ENCODE data around the gene KRT84. TPM values are rescaled to one million over a fixed set of nuclear protein-coding genes. Genes with fewer than 3 reads are reported as not detected.

Gene KRT84
- total RNA-seq, 1 experiment from 2014 or later: not detected

DNA sequence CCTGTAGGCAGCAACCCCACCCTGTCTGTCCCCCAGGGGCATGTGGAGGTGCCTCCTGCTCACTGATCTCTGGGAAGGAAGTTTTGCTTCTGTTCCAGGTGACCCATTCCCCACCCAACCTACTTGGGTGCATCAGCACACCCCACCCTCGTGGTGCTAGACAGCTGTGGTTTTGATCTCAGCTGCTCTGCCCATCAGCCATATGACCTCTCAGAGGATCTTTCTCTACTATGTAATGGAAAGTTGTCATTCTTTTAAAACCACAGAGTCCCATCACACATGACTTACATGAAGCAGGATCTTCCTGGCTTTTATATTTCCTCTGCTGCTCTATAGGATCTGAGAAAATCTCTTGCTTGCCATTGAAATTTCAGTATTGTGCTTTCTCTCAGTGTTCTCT is 34.2 kb upstream of the KRT84 start:
- no peaks in the 10 kb centered on the region for H3K9me3 ChIP-seq
- no peak for DNase-seq
- CTCF ChIA-PET: no interaction called here
- no TSS peak for BruUV-seq (replicated peaks)
- Mint-ChIP-seq H3K9me3 (ENCODE audit: unreplicated experiment) (no peaks in the 10 kb centered on the region), H3K36me3 (ENCODE audit: insufficient read depth, unreplicated experiment) (no peaks in the 10 kb centered on the region), H3K4me3 (ENCODE audit: unreplicated experiment) (no peak overlapping the region), H3K4me1 (ENCODE audit: low read depth, unreplicated experiment) (peaks cover 5% of the 10 kb centered on the region), H3K27ac (ENCODE audit: unreplicated experiment) (no peak overlapping the region), H3K27me3 (ENCODE audit: insufficient read depth, unreplicated experiment) (no peaks in the 10 kb centered on the region)
- peaks cover 2% of the 10 kb centered on the region; the same call in 1 of the 2 replicates for H3K4me1 ChIP-seq
- TF ChIP-seq CTCF (IDR thresholded peaks at IDR 0.05; ENCODE audit: insufficient read depth in 1 of 2, low read depth in 1 of 2, low read length in 1 of 2, severe bottlenecking in 1 of 2, unreplicated experiment in 1 of 2): no peak
- POLR2A ChIA-PET: no interaction called here
- H3K27me3 ChIP-seq (replicated peaks; ENCODE audit: control insufficient read depth, insufficient read depth, low read length): no peaks in the 10 kb centered on the region
- no peak overlapping the region for H3K4me3 ChIP-seq (ENCODE audit: low read depth, low read length)
- H3K36me3 ChIP-seq (ENCODE audit: control insufficient read depth, insufficient read depth, low read length): no peaks in the 10 kb centered on the region
- intact Hi-C loops (cut with micrococcal nuclease; ENCODE audit: unreplicated experiment): no loop called here

GRCh38 chr12:52418576-52419110 is 33.2 kb upstream of the KRT84 start:
- intact Hi-C loops (cut with micrococcal nuclease; ENCODE audit: unreplicated experiment): no loop called here
- no peak for DNase-seq
- H3K4me3 Mint-ChIP-seq (ENCODE audit: unreplicated experiment): no peak overlapping the region
- POLR2A ChIA-PET: no interaction called here
- no peaks in the 10 kb centered on the region for H3K9me3 Mint-ChIP-seq (ENCODE audit: unreplicated experiment)
- no peaks in the 10 kb centered on the region for H3K27me3 Mint-ChIP-seq (ENCODE audit: insufficient read depth, unreplicated experiment)
- CTCF ChIA-PET: no interaction called here
- no peak for TF ChIP-seq CTCF (IDR thresholded peaks at IDR 0.05; ENCODE audit: insufficient read depth in 1 of 2, low read depth in 1 of 2, low read length in 1 of 2, severe bottlenecking in 1 of 2, unreplicated experiment in 1 of 2)
- no peaks in the 10 kb centered on the region for H3K36me3 Mint-ChIP-seq (ENCODE audit: insufficient read depth, unreplicated experiment)
- Histone ChIP-seq H3K4me3 (ENCODE audit: low read depth, low read length) (no peak overlapping the region), H3K27me3 (replicated peaks; ENCODE audit: control insufficient read depth, insufficient read depth, low read length) (no peaks in the 10 kb centered on the region), H3K9me3 (no peaks in the 10 kb centered on the region), H3K4me1 (no peaks in the 10 kb centered on the region), H3K36me3 (ENCODE audit: control insufficient read depth, insufficient read depth, low read length) (no peaks in the 10 kb centered on the region)
- no TSS peak for BruUV-seq (replicated peaks)
- peaks cover 5% of the 10 kb centered on the region for H3K4me1 Mint-ChIP-seq (ENCODE audit: low read depth, unreplicated experiment)
- H3K27ac Mint-ChIP-seq (ENCODE audit: unreplicated experiment): no peak overlapping the region

DNA sequence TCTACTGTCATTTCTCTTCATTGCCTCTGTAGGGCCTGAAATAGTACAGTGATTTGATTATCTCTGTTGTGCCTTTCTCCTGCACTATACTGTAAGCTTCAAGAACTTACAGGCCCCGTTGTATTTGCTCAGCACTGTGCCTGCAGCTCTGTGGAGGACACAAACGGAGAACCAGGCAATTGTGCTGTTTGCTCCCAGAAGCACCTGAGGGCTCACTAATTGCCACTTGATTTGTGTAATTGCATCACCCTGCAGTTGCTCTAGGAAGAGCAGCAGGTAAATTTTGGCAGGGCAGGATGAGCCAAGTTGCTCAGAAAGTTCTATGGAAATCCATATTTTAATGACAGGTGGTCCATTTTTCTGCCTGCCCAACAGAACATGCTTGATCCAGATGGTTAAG is 32.3 kb upstream of the KRT84 start:
- H3K27me3 Mint-ChIP-seq (ENCODE audit: insufficient read depth, unreplicated experiment): no peaks in the 10 kb centered on the region
- H3K9me3 Mint-ChIP-seq (ENCODE audit: unreplicated experiment): no peaks in the 10 kb centered on the region
- TF ChIP-seq CTCF (IDR thresholded peaks at IDR 0.05; ENCODE audit: insufficient read depth in 1 of 2, low read depth in 1 of 2, low read length in 1 of 2, severe bottlenecking in 1 of 2, unreplicated experiment in 1 of 2): no peak
- H3K36me3 ChIP-seq (ENCODE audit: control insufficient read depth, insufficient read depth, low read length): no peaks in the 10 kb centered on the region
- ChIA-PET CTCF (interaction anchor here (1.0 kb wide), 1 partner anchor 22 kb away, joined by 3 read pairs; no protein-coding TSS in a partner anchor), POLR2A (no interaction called here)
- intact Hi-C loops (cut with micrococcal nuclease; ENCODE audit: unreplicated experiment): no loop called here
- no peaks in the 10 kb centered on the region for H3K36me3 Mint-ChIP-seq (ENCODE audit: insufficient read depth, unreplicated experiment)
- no peak overlapping the region for H3K4me3 ChIP-seq (ENCODE audit: low read depth, low read length)
- no peaks in the 10 kb centered on the region for H3K27me3 ChIP-seq (replicated peaks; ENCODE audit: control insufficient read depth, insufficient read depth, low read length)
- no peak overlapping the region for H3K4me3 Mint-ChIP-seq (ENCODE audit: unreplicated experiment)
- H3K27ac Mint-ChIP-seq (ENCODE audit: unreplicated experiment): no peak overlapping the region
- no peaks in the 10 kb centered on the region for H3K4me1 ChIP-seq
- H3K4me1 Mint-ChIP-seq (ENCODE audit: low read depth, unreplicated experiment): peaks cover 5% of the 10 kb centered on the region
- no TSS peak for BruUV-seq (replicated peaks)
- H3K9me3 ChIP-seq: no peaks in the 10 kb centered on the region
- DNase-seq: no peak
